Measurements from ENCODE around the gene LINC00305.

Gene LINC00305

GRCh38 chr18:64097497-64097896, 51.4 kb downstream of the LINC00305 start:
- DNase-seq (ENCODE audit: low spot score in 2 of 2) (no peak), ATAC-seq (ENCODE audit: low read depth) (no peak)
- Mint-ChIP-seq H3K4me1 (peaks cover 3% of the 10 kb centered on the region), H3K4me3 (no peak overlapping the region), H3K27me3 (peaks cover 4% of the 10 kb centered on the region), H3K27ac (no peak overlapping the region), H3K9me3 (no peaks in the 10 kb centered on the region), H3K36me3 (no peaks in the 10 kb centered on the region)

- Mint-ChIP-seq H3K9me3 (no peaks in the 10 kb centered on the region), H3K4me1 (no peaks in the 10 kb centered on the region)
- no peak for ATAC-seq (ENCODE audit: low read depth)
Observed at GRCh38 chr18:64095056-64095455, 53.8 kb downstream of the LINC00305 start.

GRCh38 chr18:64094210-64094609, 54.7 kb downstream of the LINC00305 start:
- Mint-ChIP-seq H3K27me3 (peaks cover 5% of the 10 kb centered on the region), H3K4me3 (no peak overlapping the region), H3K27ac (no peak overlapping the region), H3K9me3 (peaks cover 2% of the 10 kb centered on the region), H3K36me3 (no peaks in the 10 kb centered on the region), H3K4me1 (no peaks in the 10 kb centered on the region)
- ATAC-seq (ENCODE audit: low read depth) (no peak), DNase-seq (ENCODE audit: low spot score in 2 of 2) (no peak)

More at GRCh38 chr18:64095056-64095455, 53.8 kb downstream of the LINC00305 start:
- Mint-ChIP-seq H3K36me3 (no peaks in the 10 kb centered on the region), H3K27me3 (peaks cover 4% of the 10 kb centered on the region), H3K4me3 (no peak overlapping the region), H3K27ac (no peak overlapping the region)
- no peak for DNase-seq (ENCODE audit: low spot score in 2 of 2)

DNA sequence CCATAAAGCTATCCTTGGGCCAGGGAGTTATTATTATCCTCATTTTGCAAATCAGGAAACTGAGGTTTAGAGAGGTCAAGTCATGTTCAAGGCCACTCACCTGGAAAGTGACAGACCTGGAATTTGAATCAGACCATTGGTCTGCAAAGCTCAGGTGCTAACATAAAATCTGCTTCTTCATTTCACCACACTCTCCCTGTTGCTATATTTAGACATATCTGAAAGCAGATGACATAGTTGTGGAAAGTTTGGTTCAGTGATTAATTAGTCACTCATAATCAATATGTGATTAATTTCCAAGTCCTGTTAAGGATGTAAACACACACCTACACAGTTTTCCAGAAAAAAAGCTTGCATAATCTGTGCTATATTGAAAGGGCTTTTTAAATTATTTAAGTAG, 57.4 kb downstream of the LINC00305 start:
- no peak for ATAC-seq (ENCODE audit: low read depth)
- H3K4me1 Mint-ChIP-seq = no peaks in the 10 kb centered on the region

GRCh38 chr18:64090876-64091275, 58.0 kb downstream of the LINC00305 start:
- peaks cover 2% of the 10 kb centered on the region for H3K9me3 Mint-ChIP-seq
- ATAC-seq (ENCODE audit: low read depth) = no peak
- DNase-seq (ENCODE audit: low spot score in 2 of 2) = no peak
- H3K27ac Mint-ChIP-seq = no peak overlapping the region
- no peak overlapping the region for H3K4me3 Mint-ChIP-seq
- H3K4me1 Mint-ChIP-seq = no peaks in the 10 kb centered on the region
- H3K27me3 Mint-ChIP-seq = peaks cover 5% of the 10 kb centered on the region
- H3K36me3 Mint-ChIP-seq = no peaks in the 10 kb centered on the region

More for the DNA sequence above, 57.4 kb downstream of the LINC00305 start:
- Mint-ChIP-seq H3K27me3 (peaks cover 5% of the 10 kb centered on the region), H3K27ac (no peak overlapping the region), H3K9me3 (peaks cover 2% of the 10 kb centered on the region), H3K4me3 (no peak overlapping the region), H3K36me3 (no peaks in the 10 kb centered on the region)
- no peak for DNase-seq (ENCODE audit: low spot score in 2 of 2)

DNA sequence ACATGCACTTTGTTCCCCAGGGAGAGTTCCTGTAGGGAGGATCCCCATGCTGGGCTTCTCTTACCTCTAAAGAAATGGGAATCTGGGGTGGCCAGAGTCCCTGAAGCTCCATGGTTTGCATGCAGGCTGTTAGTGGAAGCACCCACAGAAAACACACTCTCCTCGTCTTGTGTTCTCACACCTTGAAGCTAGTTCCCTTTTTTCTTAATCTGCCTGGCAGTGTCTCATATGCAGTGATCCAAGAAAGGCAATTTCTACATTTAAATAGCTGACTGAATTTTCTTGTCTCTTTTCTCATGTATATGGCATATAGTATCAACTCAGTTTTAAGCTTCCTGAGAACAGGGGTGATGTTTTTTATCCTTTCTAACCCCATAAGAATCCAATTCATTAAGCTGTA, 65.0 kb downstream of the LINC00305 start:
- H3K4me1 Mint-ChIP-seq = no peaks in the 10 kb centered on the region
- no peaks in the 10 kb centered on the region for H3K36me3 Mint-ChIP-seq
- no peak for ATAC-seq (ENCODE audit: low read depth)
- H3K4me3 Mint-ChIP-seq = no peak overlapping the region
- no peaks in the 10 kb centered on the region for H3K9me3 Mint-ChIP-seq
- peaks cover 2% of the 10 kb centered on the region for H3K27me3 Mint-ChIP-seq
- H3K27ac Mint-ChIP-seq = no peak overlapping the region
- DNase-seq (ENCODE audit: low spot score in 2 of 2) = no peak

- no peak overlapping the region for H3K4me3 Mint-ChIP-seq
- no peak for ATAC-seq (ENCODE audit: low read depth)
- peaks cover 2% of the 10 kb centered on the region for H3K27me3 Mint-ChIP-seq
- no peak overlapping the region for H3K27ac Mint-ChIP-seq
- no peaks in the 10 kb centered on the region for H3K9me3 Mint-ChIP-seq
- H3K4me1 Mint-ChIP-seq = no peaks in the 10 kb centered on the region
- no peak for DNase-seq (ENCODE audit: low spot score in 2 of 2)
- H3K36me3 Mint-ChIP-seq = no peaks in the 10 kb centered on the region
Observed at GRCh38 chr18:64082513-64082912, 66.4 kb downstream of the LINC00305 start.

DNA sequence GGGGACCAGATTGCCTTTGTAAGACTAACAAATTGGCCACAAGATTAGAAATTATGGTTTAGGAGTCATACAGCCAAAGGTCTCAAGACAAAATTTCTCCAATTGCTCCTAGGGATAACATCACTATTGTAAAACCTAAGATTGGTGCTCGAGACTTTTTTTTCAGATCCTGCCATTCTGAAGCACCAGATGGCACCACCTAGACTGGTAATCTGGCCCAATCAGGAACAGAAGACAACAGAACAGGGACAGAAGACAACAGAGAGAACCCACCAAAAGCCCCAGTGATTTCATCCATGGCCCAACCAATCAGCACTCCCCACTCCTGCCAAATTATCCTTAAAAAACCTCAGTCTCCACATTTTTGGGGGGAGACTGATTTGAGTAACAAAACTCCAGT, 66.8 kb downstream of the LINC00305 start:
- DNase-seq (ENCODE audit: low spot score in 2 of 2) (no peak), ATAC-seq (ENCODE audit: low read depth) (no peak)
- Mint-ChIP-seq H3K27me3 (peaks cover 2% of the 10 kb centered on the region), H3K4me1 (no peaks in the 10 kb centered on the region), H3K36me3 (no peaks in the 10 kb centered on the region), H3K27ac (no peak overlapping the region), H3K4me3 (no peak overlapping the region), H3K9me3 (no peaks in the 10 kb centered on the region)

DNA sequence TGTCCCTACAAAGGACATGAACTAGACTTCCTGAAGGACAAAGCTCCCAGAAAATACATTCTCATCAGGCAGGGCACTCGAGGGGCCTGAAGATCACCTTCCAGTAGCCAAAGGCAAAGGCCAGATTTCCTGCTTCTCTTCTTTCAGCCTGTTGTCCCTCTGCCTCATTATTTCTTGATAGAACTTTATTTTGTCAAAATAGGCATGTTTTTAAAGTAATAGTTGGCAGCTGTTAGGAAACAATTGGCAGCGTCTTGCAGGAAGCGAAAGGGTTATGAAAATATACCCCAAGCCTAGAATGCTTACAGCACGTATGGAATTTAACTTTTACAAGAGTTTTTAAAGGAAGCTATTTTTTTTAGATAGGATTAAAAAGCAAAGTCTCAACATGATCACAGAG, 74.9 kb downstream of the LINC00305 start:
- no peaks in the 10 kb centered on the region for H3K4me1 Mint-ChIP-seq
- H3K9me3 Mint-ChIP-seq = peaks cover 3% of the 10 kb centered on the region
- ATAC-seq (ENCODE audit: low read depth) = no peak
- no peak overlapping the region for H3K4me3 Mint-ChIP-seq
- H3K36me3 Mint-ChIP-seq = peaks cover 1% of the 10 kb centered on the region
- H3K27me3 Mint-ChIP-seq = peaks cover 5% of the 10 kb centered on the region
- no peak for DNase-seq (ENCODE audit: low spot score in 2 of 2)
- no peak overlapping the region for H3K27ac Mint-ChIP-seq

GRCh38 chr18:64055019-64055418, 93.9 kb downstream of the LINC00305 start:
- H3K27ac Mint-ChIP-seq = no peak overlapping the region
- H3K27me3 Mint-ChIP-seq = peaks cover 4% of the 10 kb centered on the region
- DNase-seq (ENCODE audit: low spot score in 2 of 2) (no peak), ATAC-seq (ENCODE audit: low read depth) (no peak)
- H3K9me3 Mint-ChIP-seq = peaks cover 7% of the 10 kb centered on the region
- no peak overlapping the region for H3K4me3 Mint-ChIP-seq
- H3K4me1 Mint-ChIP-seq = no peaks in the 10 kb centered on the region
- H3K36me3 Mint-ChIP-seq = no peaks in the 10 kb centered on the region

GRCh38 chr18:64053246-64053645, 95.6 kb downstream of the LINC00305 start:
- no peaks in the 10 kb centered on the region for H3K9me3 Mint-ChIP-seq
- no peaks in the 10 kb centered on the region for H3K4me1 Mint-ChIP-seq
- no peaks in the 10 kb centered on the region for H3K36me3 Mint-ChIP-seq
- peaks cover 4% of the 10 kb centered on the region for H3K27me3 Mint-ChIP-seq
- no peak overlapping the region for H3K4me3 Mint-ChIP-seq
- no peak overlapping the region for H3K27ac Mint-ChIP-seq
- DNase-seq (ENCODE audit: low spot score in 2 of 2) (no peak), ATAC-seq (ENCODE audit: low read depth) (no peak)

GRCh38 chr18:64052772-64053171, 96.1 kb downstream of the LINC00305 start:
- H3K4me1 Mint-ChIP-seq = no peaks in the 10 kb centered on the region
- ATAC-seq (ENCODE audit: low read depth) = no peak

GRCh38 chr18:64044616-64045015, 104.3 kb downstream of the LINC00305 start:
- no peaks in the 10 kb centered on the region for H3K27me3 Mint-ChIP-seq
- no peak for ATAC-seq (ENCODE audit: low read depth)
- H3K4me3 Mint-ChIP-seq = no peak overlapping the region
- H3K9me3 Mint-ChIP-seq = no peaks in the 10 kb centered on the region
- no peak for DNase-seq (ENCODE audit: low spot score in 2 of 2)
- no peak overlapping the region for H3K27ac Mint-ChIP-seq
- H3K4me1 Mint-ChIP-seq = no peaks in the 10 kb centered on the region
- no peaks in the 10 kb centered on the region for H3K36me3 Mint-ChIP-seq

More at GRCh38 chr18:64052772-64053171, 96.1 kb downstream of the LINC00305 start:
- Mint-ChIP-seq H3K9me3 (no peaks in the 10 kb centered on the region), H3K4me3 (no peak overlapping the region), H3K27ac (no peak overlapping the region), H3K36me3 (no peaks in the 10 kb centered on the region), H3K27me3 (peaks cover 4% of the 10 kb centered on the region)
- DNase-seq (ENCODE audit: low spot score in 2 of 2) = no peak

DNA sequence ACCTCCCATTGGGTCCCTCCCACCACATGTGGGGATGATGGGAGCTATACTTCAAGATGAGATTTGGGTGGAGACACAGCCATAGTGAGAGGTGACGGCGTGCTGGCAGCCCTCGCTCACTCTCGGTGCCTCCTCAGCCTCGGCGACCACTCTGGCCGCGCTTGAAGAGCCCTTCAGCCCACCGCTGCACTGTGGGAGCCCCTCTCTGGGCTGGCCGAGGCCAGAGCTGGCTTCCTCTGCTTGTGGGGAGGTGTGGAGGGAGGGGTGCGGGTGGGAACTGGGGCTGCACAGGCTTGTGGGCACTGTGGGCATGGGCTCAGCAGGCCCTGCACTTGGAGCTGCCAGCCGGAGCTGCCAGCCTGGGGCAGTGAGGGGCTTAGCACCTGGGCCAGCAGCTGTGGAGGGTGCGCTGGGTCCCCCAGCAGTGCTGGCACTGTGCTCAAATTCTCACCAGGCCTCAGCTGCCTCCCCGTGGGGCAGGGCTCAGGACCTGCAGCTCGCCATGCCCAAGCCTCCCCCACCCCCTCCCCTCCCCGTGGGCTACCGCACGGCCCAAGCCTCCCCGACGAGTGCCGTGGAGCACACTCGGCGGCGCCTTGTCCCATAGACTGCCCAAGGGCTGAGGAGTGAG, 106.0 kb downstream of the LINC00305 start:
- ATAC-seq (ENCODE audit: low read depth) = no peak
- Mint-ChIP-seq H3K9me3 (no peaks in the 10 kb centered on the region), H3K4me1 (no peaks in the 10 kb centered on the region), H3K36me3 (no peaks in the 10 kb centered on the region), H3K27ac (no peak overlapping the region), H3K27me3 (no peaks in the 10 kb centered on the region), H3K4me3 (no peak overlapping the region)
- DNase-seq (ENCODE audit: low spot score in 2 of 2) = no peak

DNA sequence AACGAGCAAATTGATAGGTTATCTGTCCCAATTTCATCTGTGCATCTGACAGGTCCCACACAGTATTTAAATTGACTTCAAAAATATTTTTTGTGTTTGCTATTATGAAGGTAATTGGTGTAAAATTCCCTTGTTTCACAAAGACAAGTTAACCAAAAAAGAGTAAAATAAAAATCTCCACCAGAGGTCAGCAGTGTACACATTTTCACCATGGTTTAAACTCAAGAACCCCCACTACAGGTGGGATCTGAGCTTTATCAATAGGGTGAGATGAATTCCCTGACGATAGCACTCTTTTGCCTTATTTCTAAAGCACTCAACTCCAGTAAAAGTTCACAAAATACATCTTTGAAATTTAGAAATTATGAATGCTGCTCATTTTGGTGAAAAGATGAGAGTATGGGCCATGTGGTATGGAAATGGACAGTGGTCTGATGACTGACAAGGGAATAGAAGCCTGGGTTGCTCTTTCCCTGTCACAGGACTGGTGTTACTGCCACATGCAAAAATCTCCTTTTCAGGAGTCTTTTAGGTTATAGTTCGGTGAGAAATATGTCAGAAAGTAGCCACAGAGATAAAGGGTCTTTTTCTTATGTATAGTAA, 111.0 kb downstream of the LINC00305 start:
- H3K27ac Mint-ChIP-seq = no peak overlapping the region
- ATAC-seq (ENCODE audit: low read depth) (peak; percentile 67), DNase-seq (ENCODE audit: low spot score in 2 of 2) (peak in 1 of 2 donors; percentile 38)
- H3K4me1 Mint-ChIP-seq = no peaks in the 10 kb centered on the region
- H3K4me3 Mint-ChIP-seq = no peak overlapping the region
- no peaks in the 10 kb centered on the region for H3K36me3 Mint-ChIP-seq
- no peaks in the 10 kb centered on the region for H3K27me3 Mint-ChIP-seq
- H3K9me3 Mint-ChIP-seq = no peaks in the 10 kb centered on the region
